Common myeloid progenitor, CD34-positive (primary cell): ENCODE measurements around the gene DPF3.

Experiments used
- CTCF ChIA-PET: fragments of 350-600 bp; sonication (Branson Sonifier 250); formaldehyde crosslinking; loops from one replicate; lab custom pipeline; 2021; ENCODE audit warnings: antibody characterized with exemption; lab: Charles Lee
- POLR2A ChIA-PET: fragments of 350-600 bp; sonication (Branson Sonifier 250); formaldehyde crosslinking; loops from one replicate; lab custom pipeline; 2021; ENCODE audit warnings: antibody characterized with exemption; lab: Charles Lee
- DNase-seq, 3 donors: peaks; one replicate each; pipeline versions ENCODE4 v3.0.0 to v3.0.0-alpha.2; 2013
- H3K27ac ChIP-seq, 2 experiments: 1 replicate in 1 of 2; 2 replicates in 1 of 2; pipeline ENCODE4 v1.7.0; 2013; ENCODE audit warnings: inconsistent platforms in 2 of 2, low read length in 2 of 2, mild to moderate bottlenecking in 2 of 2, low read depth in 1 of 2, moderate library complexity in 1 of 2; ENCODE audit not compliant: severe bottlenecking in 2 of 2, insufficient read depth in 1 of 2, poor library complexity in 1 of 2
- H3K27me3 ChIP-seq, 5 experiments: replicated peaks in 2 of 5; 1 replicate in 3 of 5; 2 replicates in 2 of 5; pipeline versions ENCODE4 v1.6.1 to v1.7.0; 2013; ENCODE audit warnings: low read length in 4 of 5, mild to moderate bottlenecking in 2 of 5, moderate library complexity in 2 of 5, inconsistent platforms in 1 of 5; ENCODE audit not compliant: insufficient read depth in 5 of 5, control insufficient read depth in 4 of 5
- H3K36me3 ChIP-seq, 4 experiments: 1 replicate in 2 of 4; 2 replicates in 2 of 4; pipeline versions ENCODE4 v1.6.1 to v1.7.0; 2013; ENCODE audit warnings: low read length in 3 of 4, control low read depth in 1 of 4, mild to moderate bottlenecking in 1 of 4; ENCODE audit not compliant: control insufficient read depth in 4 of 4, insufficient read depth in 4 of 4
- H3K4me1 ChIP-seq, 4 experiments: 1 replicate in 3 of 4; 2 replicates in 1 of 4; pipeline versions ENCODE4 v1.6.1 to v1.7.1; 2013; ENCODE audit warnings: low read length in 3 of 4, mild to moderate bottlenecking in 3 of 4, control low read depth in 1 of 4, inconsistent platforms in 1 of 4, moderate library complexity in 1 of 4; ENCODE audit not compliant: control insufficient read depth in 4 of 4, insufficient read depth in 4 of 4; ENCODE audit errors: control extremely low read depth in 1 of 4
- H3K4me3 ChIP-seq, 7 experiments: 1 replicate in 4 of 7; 2 replicates in 3 of 7; pipeline versions ENCODE4 v1.5.1 to v1.7.0; 2013; ENCODE audit warnings: mild to moderate bottlenecking in 7 of 7, low read length in 6 of 7, moderate library complexity in 6 of 7, inconsistent platforms in 2 of 7, low read depth in 2 of 7, control low read depth in 1 of 7; ENCODE audit not compliant: insufficient read depth in 4 of 7, control insufficient read depth in 1 of 7; ENCODE audit errors: extremely low read depth in 1 of 7
- H3K9me3 ChIP-seq, 5 experiments: 1 replicate in 4 of 5; 2 replicates in 1 of 5; pipeline versions ENCODE4 v1.6.1 to v1.7.1; 2013; ENCODE audit warnings: low read length in 4 of 5, mild to moderate bottlenecking in 2 of 5, inconsistent platforms in 1 of 5, low read depth in 1 of 5, moderate library complexity in 1 of 5; ENCODE audit not compliant: control insufficient read depth in 4 of 5, insufficient read depth in 2 of 5; ENCODE audit errors: control extremely low read depth in 1 of 5
- WGBS: methylation state at CpG from one replicate; pipeline ENCODE4 v1.1.5; 2013; ENCODE audit not compliant: insufficient coverage; 5-methylcytosine and 5-hydroxymethylcytosine counted together

Gene DPF3

DNA sequence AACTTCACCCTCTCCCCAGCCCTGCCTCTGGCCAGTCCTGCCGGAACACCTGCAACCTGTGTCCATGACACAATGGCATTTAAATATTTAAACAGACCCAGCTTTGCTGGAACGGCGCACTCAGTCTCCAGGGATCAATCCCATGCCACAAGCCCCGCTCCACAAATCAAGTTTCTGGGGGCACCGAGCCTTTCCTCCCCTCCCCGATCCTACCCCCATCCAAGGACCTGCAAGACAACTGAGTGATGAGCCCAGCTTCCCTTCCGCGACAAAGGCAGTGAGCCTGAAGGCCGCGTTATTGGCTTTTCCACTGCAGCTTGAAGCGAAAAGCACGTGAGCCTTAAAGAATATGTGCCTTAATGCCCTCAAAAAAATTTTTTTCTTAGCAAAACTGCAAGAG is 185.7 kb downstream of the DPF3 start:
- Histone ChIP-seq H3K27ac (no peak overlapping the region), H3K36me3 (no peaks in the 10 kb centered on the region), H3K4me1 (peaks cover 0 to 7% (median 2%) of the 10 kb centered on the region in 4 experiments), H3K27me3 (peaks cover 0 to 2% (median 0%) of the 10 kb centered on the region in 5 experiments), H3K4me3 (no peak overlapping the region), H3K9me3 (no peaks in the 10 kb centered on the region)
- WGBS, result 98% methylated on average over 9 of the region's 12 CpGs
- ChIA-PET CTCF (no interaction called here), POLR2A (interaction anchor here (0.7 kb wide), 1 partner anchor 31 kb away, joined by 4 read pairs; no protein-coding TSS in a partner anchor)
- no peak for DNase-seq

DNA sequence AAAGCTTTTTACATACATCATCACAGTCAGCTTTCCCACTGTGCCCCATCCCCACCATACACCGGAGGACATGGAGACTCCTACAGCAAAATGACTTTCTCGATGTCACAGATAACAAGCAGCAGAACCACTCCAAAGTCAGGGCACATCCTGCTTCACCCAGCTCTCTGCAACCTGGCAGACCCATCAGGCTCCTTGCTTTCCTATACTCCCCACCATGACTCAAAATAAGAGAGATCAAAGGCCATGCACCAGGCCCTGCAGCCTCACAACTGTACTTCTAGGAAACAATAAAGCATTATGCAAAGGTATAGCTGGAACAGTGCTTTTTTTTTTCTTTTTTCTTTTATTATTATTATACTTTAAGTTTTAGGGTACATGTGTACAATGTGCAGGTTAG is 187.4 kb downstream of the DPF3 start:
- no peaks in the 10 kb centered on the region for H3K36me3 ChIP-seq
- H3K4me3 ChIP-seq, result no peak overlapping the region
- ChIA-PET POLR2A (no interaction called here), CTCF (no interaction called here)
- peaks cover 0 to 7% (median 0%) of the 10 kb centered on the region in 4 experiments for H3K4me1 ChIP-seq
- H3K27ac ChIP-seq, result no peak overlapping the region
- H3K9me3 ChIP-seq, result no peaks in the 10 kb centered on the region
- WGBS, result 100% methylated on average over 2 of the region's 2 CpGs
- DNase-seq, result no peak
- peaks cover 0 to 2% (median 0%) of the 10 kb centered on the region in 5 experiments for H3K27me3 ChIP-seq

DNA sequence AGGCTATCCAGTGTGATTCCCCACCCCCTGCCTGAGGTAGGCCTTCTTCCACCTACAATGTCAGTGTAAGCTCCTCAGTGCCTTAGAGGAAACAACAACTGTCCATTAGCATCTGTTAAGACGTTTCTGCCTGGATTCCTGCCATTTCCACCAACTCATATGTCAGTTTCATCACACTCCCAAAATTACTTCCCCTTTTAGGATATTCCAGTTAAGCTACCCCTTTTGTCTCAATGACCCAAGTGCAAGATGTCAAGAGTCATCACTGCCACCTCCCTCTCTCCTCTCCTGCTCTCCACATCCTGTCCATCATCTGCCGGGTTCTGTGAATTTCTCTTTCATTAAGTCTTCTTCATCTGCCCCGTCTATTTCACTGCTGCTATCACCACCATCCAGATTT is 189.4 kb downstream of the DPF3 start:
- DNase-seq, result peak in 2 of 3 donors; percentile 48 to 51
- H3K36me3 ChIP-seq, result no peaks in the 10 kb centered on the region
- 47% methylated on average over 3 of the region's 3 CpGs for WGBS

DNA sequence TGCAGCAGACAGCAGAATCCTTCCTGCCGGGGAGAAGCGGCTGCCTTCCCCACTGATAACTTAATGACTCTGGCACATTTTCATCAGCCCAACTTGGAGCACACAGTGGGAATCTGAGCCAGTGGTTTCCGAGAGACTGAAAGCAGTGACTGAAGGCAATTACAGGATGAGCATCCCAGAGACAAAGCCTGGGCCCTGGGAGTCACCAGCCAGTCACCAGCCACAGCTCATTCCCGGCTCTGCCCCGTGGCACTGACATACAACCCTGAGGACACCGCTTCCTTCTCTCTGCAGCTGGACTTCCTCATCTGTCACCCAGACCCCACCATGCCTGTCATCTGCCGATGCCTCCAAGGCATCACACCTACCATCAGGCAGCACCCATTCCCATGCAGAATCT is 192.3 kb downstream of the DPF3 start:
- H3K27ac ChIP-seq, result no peak overlapping the region
- CTCF ChIA-PET, result no interaction called here
- peaks cover 0 to 2% (median 0%) of the 10 kb centered on the region in 5 experiments for H3K27me3 ChIP-seq
- POLR2A ChIA-PET, result no interaction called here
- WGBS, result 74% methylated on average over 7 of the region's 7 CpGs
- no peaks in the 10 kb centered on the region for H3K36me3 ChIP-seq
- no peaks in the 10 kb centered on the region for H3K9me3 ChIP-seq
- no peak for DNase-seq
- H3K4me1 ChIP-seq, result peaks cover 0 to 25% (median 5%) of the 10 kb centered on the region in 4 experiments
- H3K4me3 ChIP-seq, result no peak overlapping the region

More for the DNA sequence above, 189.4 kb downstream of the DPF3 start:
- POLR2A ChIA-PET, result no interaction called here
- peaks cover 0 to 2% (median 0%) of the 10 kb centered on the region in 5 experiments for H3K27me3 ChIP-seq
- H3K27ac ChIP-seq, result no peak overlapping the region
- H3K9me3 ChIP-seq, result no peaks in the 10 kb centered on the region
- CTCF ChIA-PET, result interaction anchor here (1.3 to 1.9 kb wide), 4 partner anchors 8 to 180 kb away, joined by 3 to 5 read pairs (median 4); no protein-coding TSS in a partner anchor
- no peak overlapping the region for H3K4me3 ChIP-seq
- peaks cover 0 to 23% (median 5%) of the 10 kb centered on the region in 4 experiments for H3K4me1 ChIP-seq

DNA sequence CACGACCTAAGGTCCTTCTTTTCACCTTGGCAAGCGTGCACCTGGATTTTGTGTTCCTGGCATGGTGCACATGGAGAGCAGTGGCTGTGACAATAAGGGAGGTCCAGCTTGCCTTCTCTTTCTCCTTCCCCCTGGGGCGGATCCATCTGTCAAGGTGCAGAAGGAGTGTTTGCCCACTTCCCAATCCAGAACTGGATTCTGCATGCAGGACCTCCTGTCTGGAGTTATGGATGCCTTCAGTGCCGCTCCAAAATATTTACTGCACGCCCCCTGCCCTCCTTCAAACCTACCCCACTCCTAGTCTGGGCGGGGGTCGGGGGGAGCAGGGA is 192.7 kb downstream of the DPF3 start:
- CTCF ChIA-PET, result no interaction called here
- WGBS, result 95% methylated on average over 7 of the region's 7 CpGs

DNA sequence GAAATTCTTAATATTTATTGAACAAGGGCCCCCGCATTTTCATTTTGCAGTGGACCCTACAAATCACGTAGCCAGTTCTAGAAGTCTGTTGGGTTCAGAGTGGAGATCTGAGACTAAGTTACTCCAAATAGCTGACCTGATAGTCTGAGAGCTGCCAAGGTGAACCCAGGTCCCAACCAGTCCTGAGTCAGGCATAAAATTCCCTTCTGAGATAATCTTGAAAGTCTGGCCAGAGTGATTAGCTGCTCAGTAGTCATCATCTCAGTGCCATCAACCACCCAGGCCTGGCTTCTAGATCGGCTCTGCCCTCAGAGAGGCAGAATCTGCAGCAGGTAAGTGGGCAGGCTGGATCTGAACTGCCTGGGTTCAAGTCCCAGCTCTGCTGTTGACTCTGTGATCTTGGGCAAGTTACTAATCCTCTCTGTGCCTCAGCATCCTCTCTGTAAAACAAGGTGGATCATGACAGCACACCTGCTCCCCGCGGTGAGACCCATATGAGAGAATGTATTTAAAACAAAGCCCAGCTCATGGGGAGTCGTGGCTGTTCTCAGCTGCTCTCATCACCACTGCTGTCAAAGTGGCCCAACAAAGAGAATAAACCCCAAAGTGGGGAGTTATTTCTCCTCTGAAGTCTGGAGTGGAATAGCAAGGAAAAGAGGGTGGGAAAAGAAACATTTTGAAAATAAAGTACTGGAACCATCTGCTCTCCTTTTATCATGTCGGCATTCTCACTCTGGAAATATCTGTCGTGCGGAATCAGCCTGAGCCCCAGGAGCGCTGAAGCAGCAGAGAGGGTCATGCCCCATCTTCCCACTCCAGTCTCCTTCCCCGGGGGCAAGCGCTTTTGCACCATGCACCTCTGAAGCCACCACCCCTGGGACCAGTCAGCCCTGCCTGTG is 193.3 kb downstream of the DPF3 start:
- Histone ChIP-seq H3K4me3 (no peak overlapping the region), H3K36me3 (no peaks in the 10 kb centered on the region), H3K4me1 (peaks cover 0 to 25% (median 5%) of the 10 kb centered on the region in 4 experiments), H3K9me3 (no peaks in the 10 kb centered on the region), H3K27me3 (peaks cover 0 to 2% (median 0%) of the 10 kb centered on the region in 5 experiments), H3K27ac (no peak overlapping the region)
- DNase-seq, result no peak
- 93% methylated on average over 10 of the region's 12 CpGs for WGBS
- ChIA-PET POLR2A (no interaction called here), CTCF (interaction anchor here (1.0 kb wide), 1 partner anchor 187 kb away, joined by 3 read pairs; no protein-coding TSS in a partner anchor)

More for the DNA sequence above, 192.7 kb downstream of the DPF3 start:
- Histone ChIP-seq H3K36me3 (no peaks in the 10 kb centered on the region), H3K4me3 (no peak overlapping the region), H3K9me3 (no peaks in the 10 kb centered on the region), H3K4me1 (peaks cover 0 to 25% (median 5%) of the 10 kb centered on the region in 4 experiments), H3K27me3 (peaks cover 0 to 2% (median 0%) of the 10 kb centered on the region in 5 experiments), H3K27ac (no peak overlapping the region)
- POLR2A ChIA-PET, result no interaction called here
- no peak for DNase-seq

DNA sequence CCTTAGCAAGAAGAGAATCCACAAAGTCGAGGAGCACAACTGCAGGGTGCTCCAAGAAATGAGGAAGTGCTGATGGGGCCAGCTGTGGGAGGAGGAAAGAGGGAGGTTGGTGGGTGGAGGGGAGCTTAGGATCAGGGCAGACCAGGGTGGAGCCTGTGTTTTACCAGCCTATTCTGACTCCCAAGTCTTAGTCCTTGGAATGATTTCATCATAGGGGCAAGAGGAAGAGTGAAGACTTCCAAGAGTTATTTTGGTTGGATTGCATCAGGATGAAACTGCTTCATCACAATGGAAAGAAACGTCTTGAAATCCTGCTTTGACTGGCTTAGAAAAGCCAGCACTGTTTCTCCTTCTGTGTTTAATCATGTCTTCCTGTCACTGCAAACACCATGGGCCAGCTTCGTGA is 194.0 kb downstream of the DPF3 start:
- WGBS, result 2% methylated on average over 3 of the region's 3 CpGs
- CTCF ChIA-PET, result interaction anchor here (1.0 kb wide), 1 partner anchor 186 kb away, joined by 3 read pairs; no protein-coding TSS in a partner anchor
- POLR2A ChIA-PET, result no interaction called here
- Histone ChIP-seq H3K36me3 (no peaks in the 10 kb centered on the region), H3K4me1 (peaks cover 0 to 25% (median 5%) of the 10 kb centered on the region in 4 experiments), H3K27me3 (peaks cover 0 to 2% (median 0%) of the 10 kb centered on the region in 5 experiments), H3K4me3 (no peak overlapping the region), H3K9me3 (no peaks in the 10 kb centered on the region), H3K27ac (no peak overlapping the region)
- DNase-seq, result peak; percentile 33 to 73 (median 66)
